Measurements from ENCODE around the gene PIR.

DNA sequence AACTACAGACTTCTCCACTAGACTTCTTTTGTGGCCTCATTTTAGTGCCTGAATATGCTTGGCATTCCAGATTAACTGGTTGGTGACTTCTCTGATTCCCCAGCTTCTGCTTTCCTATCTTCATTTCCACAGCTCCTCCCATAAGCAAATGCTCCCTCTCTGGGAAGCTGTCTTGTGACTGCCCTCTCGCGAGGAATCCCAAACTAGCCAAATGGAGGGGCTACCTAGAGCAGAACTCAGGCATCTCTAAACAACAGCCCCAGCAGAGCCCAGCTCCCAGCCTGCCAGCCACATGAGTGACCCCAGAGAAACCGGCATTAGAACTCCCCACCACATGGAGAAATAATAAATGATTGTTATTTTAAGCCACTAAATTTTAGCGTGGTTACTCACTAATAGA is 101.3 kb downstream of the PIR start:
- TF ChIP-seq, protein P1, sequence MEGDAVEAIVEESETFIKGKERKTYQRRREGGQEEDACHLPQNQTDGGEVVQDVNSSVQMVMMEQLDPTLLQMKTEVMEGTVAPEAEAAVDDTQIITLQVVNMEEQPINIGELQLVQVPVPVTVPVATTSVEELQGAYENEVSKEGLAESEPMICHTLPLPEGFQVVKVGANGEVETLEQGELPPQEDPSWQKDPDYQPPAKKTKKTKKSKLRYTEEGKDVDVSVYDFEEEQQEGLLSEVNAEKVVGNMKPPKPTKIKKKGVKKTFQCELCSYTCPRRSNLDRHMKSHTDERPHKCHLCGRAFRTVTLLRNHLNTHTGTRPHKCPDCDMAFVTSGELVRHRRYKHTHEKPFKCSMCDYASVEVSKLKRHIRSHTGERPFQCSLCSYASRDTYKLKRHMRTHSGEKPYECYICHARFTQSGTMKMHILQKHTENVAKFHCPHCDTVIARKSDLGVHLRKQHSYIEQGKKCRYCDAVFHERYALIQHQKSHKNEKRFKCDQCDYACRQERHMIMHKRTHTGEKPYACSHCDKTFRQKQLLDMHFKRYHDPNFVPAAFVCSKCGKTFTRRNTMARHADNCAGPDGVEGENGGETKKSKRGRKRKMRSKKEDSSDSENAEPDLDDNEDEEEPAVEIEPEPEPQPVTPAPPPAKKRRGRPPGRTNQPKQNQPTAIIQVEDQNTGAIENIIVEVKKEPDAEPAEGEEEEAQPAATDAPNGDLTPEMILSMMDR (IDR thresholded peaks at IDR 0.05) = no peak
- TF ChIP-seq ZFX (IDR thresholded peaks at IDR 0.05; ENCODE audit: borderline replicate concordance) = no peak

Data from 22Rv1 (cell line).